Endothelial cell of umbilical vein (primary cell): ENCODE measurements around the gene SMNDC1. TPM values are rescaled to one million over a fixed set of nuclear protein-coding genes. Genes with fewer than 3 reads are reported as not detected.

ENCODE experiments used
- BruUV-seq: library from RNA; stranded (reverse); fragments of 400-500 nt; replicated peaks from 2 replicates; lab custom pipeline; 2021; lab: Mats Ljungman, UMichigan
- CTCF ChIA-PET: fragments of 300-600, 350-600 bp; sonication (Branson Sonifier 250); formaldehyde crosslinking; loops from one replicate; lab custom pipeline; 2021; ENCODE audit warnings: antibody characterized with exemption, inconsistent platforms; lab: Charles Lee
- POLR2A ChIA-PET: fragments of 300-600, 350-600 bp; sonication (Branson Sonifier 250); formaldehyde crosslinking; loops from one replicate; lab custom pipeline; 2021; ENCODE audit warnings: antibody characterized with exemption, inconsistent platforms; lab: Charles Lee
- DNase-seq: peaks from one replicate; pipeline ENCODE4 v3.0.0-alpha.2; 2011; ENCODE audit warnings: low read depth, low spot score
- FAIRE-seq: peaks from 2 replicates; lab custom pipeline; 2011; peaks lifted over from hg19 to GRCh38; lab: Jason Lieb, UNC
- H2AFZ ChIP-seq: 2 replicates; pipeline ENCODE4 v1.6.0; 2012; ENCODE audit warnings: low read depth, low read length, control low read depth, inconsistent platforms
- H3K27ac ChIP-seq: 2 replicates; pipeline ENCODE4 v1.5.1; 2011; ENCODE audit warnings: low read depth, mild to moderate bottlenecking, control low read depth, low read length, moderate library complexity; ENCODE audit not compliant: insufficient read depth
- H3K27me3 ChIP-seq, 2 experiments: 2 replicates each; pipeline versions ENCODE4 v1.6.0 to v1.6.1; 2011; ENCODE audit warnings: low read length in 2 of 2, mixed read lengths in 1 of 2; ENCODE audit not compliant: control insufficient read depth in 2 of 2, insufficient read depth in 2 of 2
- H3K36me3 ChIP-seq, 2 experiments: 2 replicates in 1 of 2; 3 replicates in 1 of 2; pipeline ENCODE4 v1.5.1; 2011; ENCODE audit warnings: low read length in 2 of 2, mild to moderate bottlenecking in 1 of 2, moderate library complexity in 1 of 2; ENCODE audit not compliant: control insufficient read depth in 2 of 2, insufficient read depth in 2 of 2; ENCODE audit errors: extremely low read depth in 1 of 2
- H3K4me1 ChIP-seq: 3 replicates; pipeline ENCODE4 v1.5.1; 2011; ENCODE audit warnings: mild to moderate bottlenecking, low read length; ENCODE audit not compliant: control insufficient read depth, insufficient read depth; ENCODE audit errors: extremely low read depth
- H3K4me2 ChIP-seq: 2 replicates; pipeline ENCODE4 v1.6.1; 2011; ENCODE audit warnings: low read length, control low read depth, mixed read lengths; ENCODE audit not compliant: insufficient read depth
- H3K4me3 ChIP-seq, 3 experiments: fragments of 200-600 bp in 1 of 3; sonication (generic), shearing (Covaris generic) in 1 of 3; replicated peaks in 1 of 3; 2 replicates each; pipeline ENCODE4 v1.5.1; 2011 to 2016; ENCODE audit warnings: control low read depth in 3 of 3, low read length in 3 of 3, mild to moderate bottlenecking in 2 of 3, inconsistent platforms in 1 of 3, low read depth in 1 of 3, moderate library complexity in 1 of 3; ENCODE audit not compliant: insufficient read depth in 1 of 3
- H3K79me2 ChIP-seq: 2 replicates; pipeline ENCODE4 v1.6.0; 2012; ENCODE audit warnings: low read length, inconsistent platforms; ENCODE audit not compliant: control insufficient read depth, insufficient read depth
- H3K9ac ChIP-seq: replicated peaks from 2 replicates; pipeline ENCODE3; 2011; ENCODE audit warnings: low read length, control low read depth; ENCODE audit not compliant: insufficient read depth; ENCODE audit errors: extremely low read depth
- H3K9me1 ChIP-seq: replicated peaks from 3 replicates; pipeline ENCODE4 v1.6.0; 2011; ENCODE audit warnings: mild to moderate bottlenecking, low read length; ENCODE audit not compliant: control insufficient read depth, insufficient read depth; ENCODE audit errors: extremely low read depth
- H3K9me3 ChIP-seq: replicated peaks from 2 replicates; pipeline ENCODE4 v1.5.1; 2012; ENCODE audit warnings: low read length, inconsistent platforms; ENCODE audit not compliant: control insufficient read depth, insufficient read depth
- H4K20me1 ChIP-seq: replicated peaks from 2 replicates; pipeline ENCODE3; 2011; ENCODE audit warnings: mild to moderate bottlenecking, low read length; ENCODE audit not compliant: control insufficient read depth, insufficient read depth; ENCODE audit errors: extremely low read depth
- EZH2 ChIP-seq: IDR thresholded peaks from 2 replicates; pipeline ENCODE4 v1.6.1; 2012; ENCODE audit warnings: borderline replicate concordance, low read depth, mild to moderate bottlenecking, moderate library complexity, low read length, inconsistent platforms; ENCODE audit not compliant: severe bottlenecking
- FOS ChIP-seq: IDR thresholded peaks from 2 replicates; pipeline ENCODE4 v1.6.1; 2011; ENCODE audit warnings: mild to moderate bottlenecking, low read length, moderate library complexity, borderline replicate concordance; ENCODE audit not compliant: insufficient read depth
- GATA2 ChIP-seq: IDR thresholded peaks from 2 replicates; pipeline ENCODE4 v1.7.0; 2011; ENCODE audit warnings: low read depth, mild to moderate bottlenecking, moderate library complexity, mixed read lengths, low read length; ENCODE audit not compliant: insufficient read length, insufficient read depth
- JUN ChIP-seq: IDR thresholded peaks from 2 replicates; pipeline ENCODE4 v1.6.1; 2011; ENCODE audit warnings: borderline replicate concordance, low read depth; ENCODE audit not compliant: insufficient read length, insufficient read depth
- MAX ChIP-seq: IDR thresholded peaks from 2 replicates; pipeline ENCODE4 v1.6.1; 2011; ENCODE audit not compliant: insufficient read depth, insufficient read length
- MYC ChIP-seq: IDR thresholded peaks from one replicate; pipeline ENCODE4 v1.6.1; 2011; ENCODE audit warnings: mild to moderate bottlenecking, low read depth, low read length
- POLR2A ChIP-seq: IDR thresholded peaks from 2 replicates; pipeline ENCODE4 v1.6.1; 2012; ENCODE audit warnings: low read depth, mild to moderate bottlenecking, control low read depth, low read length
- POLR2AphosphoS5 ChIP-seq: IDR thresholded peaks from 2 replicates; pipeline ENCODE4 v1.6.1; 2012; ENCODE audit warnings: low read depth, mild to moderate bottlenecking, control low read depth, low read length, moderate library complexity; ENCODE audit not compliant: insufficient read depth
- dilution Hi-C: fragments of 300-500 bp; cut with MboI; formaldehyde crosslinking; loops from one replicate; pipeline ENCODE4 v1.15.0; 2019; ENCODE audit warnings: low sequenced_read_pairs; ENCODE audit not compliant: extremely low pct_ligation_motif_present
- intact Hi-C: fragments of 100-400 bp; cut with micrococcal nuclease; formaldehyde crosslinking; loops from one replicate; pipeline ENCODE4 v1.10.0; 2022
- polyA plus RNA-seq, 4 experiments: library from polyadenylated mRNA; depleted of rRNA in 3 of 4; stranded (reverse) in 3 of 4; unstranded in 1 of 4; fragments of >200 nt; gene quantifications; 2 replicates each; pipeline versions ENCODE4 v1.2.1 to v1.2.3, GENCODE V29; 2011 to 2012; ENCODE audit warnings: missing spikeins in 1 of 4
- total RNA-seq: library from RNA; stranded (reverse); gene quantifications from 2 replicates; pipeline ENCODE4 v1.2.3, GENCODE V29; 2021
- TF ChIP-seq, protein P1 (sequence below), 2 donors: IDR thresholded peaks; 1 replicate in 1 of 2; 2 replicates in 1 of 2; pipeline ENCODE4 v1.5.1; 2011; ENCODE audit warnings: low read length in 2 of 2, mild to moderate bottlenecking in 2 of 2, moderate library complexity in 2 of 2, control low read depth in 1 of 2, inconsistent platforms in 1 of 2, low read depth in 1 of 2; ENCODE audit not compliant: insufficient read depth in 1 of 2; ENCODE audit errors: extremely low read depth in 1 of 2

The SMNDC1 gene
- total and polyA plus RNA-seq, 2 donors (not counting 3 experiments of a cell fraction or from before 2014, with no cell fraction given) = 7.1 to 39.3 TPM

DNA sequence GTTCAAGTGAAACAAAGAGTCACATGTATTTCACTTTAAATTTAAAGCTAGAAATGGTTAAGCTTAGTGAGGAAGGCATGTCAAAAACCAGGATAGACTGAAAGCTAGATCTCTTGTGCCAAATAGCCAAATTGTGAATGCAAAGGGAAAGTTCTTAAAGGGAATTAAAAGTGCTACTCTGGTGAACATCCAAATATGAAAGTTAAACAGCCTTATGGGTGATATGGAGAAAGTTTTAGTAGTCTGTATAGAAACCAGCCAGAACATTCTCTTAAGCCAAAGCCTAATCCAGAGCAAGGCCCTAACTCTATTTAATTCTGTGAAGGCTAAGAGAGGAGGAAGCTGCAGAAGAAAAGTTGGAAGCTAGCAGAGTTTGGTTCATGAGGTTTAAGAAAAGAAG is 50.3 kb downstream of the SMNDC1 start:
- ChIA-PET CTCF (interaction anchor here (1.4 to 3.1 kb wide), 2 partner anchors 13 to 370 kb away, joined by 3 to 11 read pairs; no protein-coding TSS in a partner anchor), POLR2A (no interaction called here)
- no peaks in the 10 kb centered on the region for H4K20me1 ChIP-seq
- no peak overlapping the region for H2AFZ ChIP-seq
- H3K79me2 ChIP-seq = no peaks in the 10 kb centered on the region
- dilution Hi-C loops (no loop called here), intact Hi-C loops (no loop called here)
- no peaks in the 10 kb centered on the region for H3K36me3 ChIP-seq
- H3K9ac ChIP-seq = no peak overlapping the region
- no peaks in the 10 kb centered on the region for H3K4me1 ChIP-seq
- BruUV-seq = no TSS peak
- H3K4me2 ChIP-seq = no peak overlapping the region
- H3K27me3 ChIP-seq = no peaks in the 10 kb centered on the region
- DNase-seq = no peak
- H3K9me1 ChIP-seq = no peaks in the 10 kb centered on the region
- no peak overlapping the region for H3K27ac ChIP-seq
- no peak for FAIRE-seq
- H3K9me3 ChIP-seq = no peaks in the 10 kb centered on the region
- no peak for TF ChIP-seq POLR2A
- no peak for TF ChIP-seq POLR2AphosphoS5
- TF ChIP-seq MYC = no peak
- TF ChIP-seq EZH2 = no peak
- no peak for TF ChIP-seq JUN
- no peak for TF ChIP-seq MAX
- TF ChIP-seq GATA2 = no peak
- TF ChIP-seq, protein P1, sequence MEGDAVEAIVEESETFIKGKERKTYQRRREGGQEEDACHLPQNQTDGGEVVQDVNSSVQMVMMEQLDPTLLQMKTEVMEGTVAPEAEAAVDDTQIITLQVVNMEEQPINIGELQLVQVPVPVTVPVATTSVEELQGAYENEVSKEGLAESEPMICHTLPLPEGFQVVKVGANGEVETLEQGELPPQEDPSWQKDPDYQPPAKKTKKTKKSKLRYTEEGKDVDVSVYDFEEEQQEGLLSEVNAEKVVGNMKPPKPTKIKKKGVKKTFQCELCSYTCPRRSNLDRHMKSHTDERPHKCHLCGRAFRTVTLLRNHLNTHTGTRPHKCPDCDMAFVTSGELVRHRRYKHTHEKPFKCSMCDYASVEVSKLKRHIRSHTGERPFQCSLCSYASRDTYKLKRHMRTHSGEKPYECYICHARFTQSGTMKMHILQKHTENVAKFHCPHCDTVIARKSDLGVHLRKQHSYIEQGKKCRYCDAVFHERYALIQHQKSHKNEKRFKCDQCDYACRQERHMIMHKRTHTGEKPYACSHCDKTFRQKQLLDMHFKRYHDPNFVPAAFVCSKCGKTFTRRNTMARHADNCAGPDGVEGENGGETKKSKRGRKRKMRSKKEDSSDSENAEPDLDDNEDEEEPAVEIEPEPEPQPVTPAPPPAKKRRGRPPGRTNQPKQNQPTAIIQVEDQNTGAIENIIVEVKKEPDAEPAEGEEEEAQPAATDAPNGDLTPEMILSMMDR (IDR thresholded peaks at IDR 0.05; ENCODE audit: extremely low read depth in 1 of 2, insufficient read depth in 1 of 2, low read depth in 1 of 2, low read length in 2 of 2) = no peak
- no peak for TF ChIP-seq FOS
- no peak overlapping the region for H3K4me3 ChIP-seq
